Adrenal gland (tissue), 12 donors: ENCODE data around the gene AFDN. TPM values are rescaled to one million over a fixed set of nuclear protein-coding genes. Genes with fewer than 3 reads are reported as not detected.

Experiments
- DNase-seq, 7 donors: peaks; one replicate each; pipeline ENCODE4 v3.0.0-alpha.2; 2019 to 2020
- H3K27ac ChIP-seq, 5 donors: fragments of 200-600 bp; sonication (generic) in 4 of 5; 1 replicate in 3 of 5; 2 replicates in 2 of 5; pipeline versions ENCODE4 v1.5.1 to v1.8.0; 2016 to 2020; ENCODE audit warnings: mild to moderate bottlenecking in 1 of 5
- H3K27me3 ChIP-seq: fragments of 200-600 bp; 2 replicates; pipeline ENCODE4 v1.8.0; 2021
- H3K36me3 ChIP-seq, 2 donors: fragments of 200-600 bp; replicated peaks in 1 of 2; 1 replicate in 1 of 2; 2 replicates in 1 of 2; pipeline versions ENCODE4 v1.5.1 to v1.8.0; 2018 to 2022
- H3K4me1 ChIP-seq, 2 donors: fragments of 200-600 bp; replicated peaks in 1 of 2; 1 replicate in 1 of 2; 2 replicates in 1 of 2; pipeline versions ENCODE4 v1.5.1 to v1.8.0; 2018 to 2021
- H3K4me3 ChIP-seq, 4 donors: fragments of 200-600 bp; sonication (generic) in 3 of 4; one replicate each; pipeline ENCODE4 v1.5.1; 2016 to 2018
- H3K9me3 ChIP-seq, 3 donors: fragments of 200-600 bp; sonication (generic) in 1 of 3; replicated peaks in 1 of 3; 1 replicate in 2 of 3; 2 replicates in 1 of 3; pipeline versions ENCODE4 v1.5.1 to v1.8.0; 2016 to 2021
- CTCF ChIP-seq, 6 experiments: fragments of 450-650 bp in 4 of 6; fragments of 200-600 bp in 2 of 6; sonication (generic) in 1 of 6; IDR thresholded peaks; 1 replicate in 5 of 6; 2 replicates in 1 of 6; pipeline versions ENCODE4 v1.5.1 to v1.8.0; 2016 to 2021; ENCODE audit warnings: antibody characterized with exemption in 6 of 6, mild to moderate bottlenecking in 2 of 6, moderate library complexity in 1 of 6
- POLR2A ChIP-seq, 2 donors: fragments of 450-650 bp; IDR thresholded peaks; one replicate each; pipeline ENCODE4 v1.6.1; 2017; ENCODE audit warnings: antibody characterized with exemption in 2 of 2, mild to moderate bottlenecking in 2 of 2, moderate library complexity in 1 of 2
- WGBS, 4 donors: extraction: QIAGEN DNeasy Blood & Tissue Kit in 2 of 4; methylation state at CpG; one replicate each; pipeline versions ENCODE4 v1.1.5 to v1.1.7; 2013 to 2017; 5-methylcytosine and 5-hydroxymethylcytosine counted together
- intact Hi-C, 2 donors: fragments of 100-400 bp; cut with DNase I; formaldehyde crosslinking; loops; one replicate each; pipeline versions ENCODE4 v1.14.1 to v1.15.0; 2022 to 2023
- polyA plus RNA-seq, 3 donors: library from polyadenylated mRNA; stranded (reverse); fragments of 200-250 nt in 2 of 3; fragments of 350-450 nt in 1 of 3; fragmentation: Illumina TruSeq in 1 of 3; extraction: RNeasy Lipid Tissue Mini Kit (QIAGEN cat#74804) in 1 of 3; gene quantifications; one replicate each; pipeline ENCODE4 v1.2.3, GENCODE V29; 2013 to 2014
- total RNA-seq, 9 donors: library from RNA; depleted of rRNA in 4 of 9; stranded (reverse); fragments of >200 nt in 4 of 9; fragments of 120-200 nt in 1 of 9; fragmentation: NEBNext Ultra II Directional in 1 of 9; extraction: Animal tissue kit (Norgen Biotek cat#: 25700) in 1 of 9; gene quantifications; one replicate each; pipeline versions ENCODE4 v1.1.0 to v1.2.4, GENCODE V29; 2013 to 2023
- donor health status: healthy with polysubstance abuse.
- donor health status: Bipolar disorder and iron deficiency.
- donor health status: DM: yes; HTN: yes; CAD: no.
- donor health status: DM: no; HTN: no; CAD: no.
- donor health status: DM: no; HTN: no; CAD: no.
- donor health status: DM: yes; HTN: yes; CAD: no.

Gene AFDN
- total and polyA plus RNA-seq, 12 donors: 15.2 to 47.1 (median 39.3) TPM

GRCh38 chr6:167980911-167981580 lies 154.3 kb downstream of the AFDN start:
- no peaks in the 10 kb centered on the region for H3K4me1 ChIP-seq
- H3K27ac ChIP-seq: no peak overlapping the region
- 59 to 67% (median 66%) methylated on average over 3 of the region's 3 CpGs for WGBS, 4 donors
- no peak for DNase-seq
- H3K27me3 ChIP-seq: no peaks in the 10 kb centered on the region
- TF ChIP-seq CTCF (IDR thresholded peaks at IDR 0.05): no peak
- TF ChIP-seq POLR2A (IDR thresholded peaks at IDR 0.05): no peak
- no peaks in the 10 kb centered on the region for H3K36me3 ChIP-seq
- no peak overlapping the region for H3K4me3 ChIP-seq
- H3K9me3 ChIP-seq: no peaks in the 10 kb centered on the region
- intact Hi-C loops: no loop called here

- H3K27me3 ChIP-seq: no peaks in the 10 kb centered on the region
- H3K36me3 ChIP-seq: no peaks in the 10 kb centered on the region
- TF ChIP-seq POLR2A (IDR thresholded peaks at IDR 0.05): no peak
- TF ChIP-seq CTCF (IDR thresholded peaks at IDR 0.05): no peak
- no peaks in the 10 kb centered on the region for H3K4me1 ChIP-seq
- no peaks in the 10 kb centered on the region for H3K9me3 ChIP-seq
- DNase-seq: no peak
- intact Hi-C loops: no loop called here
- H3K4me3 ChIP-seq: no peak overlapping the region
- no peak overlapping the region for H3K27ac ChIP-seq
- WGBS, 4 donors: 73 to 78% (median 77%) methylated on average over 7 of the region's 7 CpGs
Observed at GRCh38 chr6:167981916-167982462, 155.3 kb downstream of the AFDN start.

DNA sequence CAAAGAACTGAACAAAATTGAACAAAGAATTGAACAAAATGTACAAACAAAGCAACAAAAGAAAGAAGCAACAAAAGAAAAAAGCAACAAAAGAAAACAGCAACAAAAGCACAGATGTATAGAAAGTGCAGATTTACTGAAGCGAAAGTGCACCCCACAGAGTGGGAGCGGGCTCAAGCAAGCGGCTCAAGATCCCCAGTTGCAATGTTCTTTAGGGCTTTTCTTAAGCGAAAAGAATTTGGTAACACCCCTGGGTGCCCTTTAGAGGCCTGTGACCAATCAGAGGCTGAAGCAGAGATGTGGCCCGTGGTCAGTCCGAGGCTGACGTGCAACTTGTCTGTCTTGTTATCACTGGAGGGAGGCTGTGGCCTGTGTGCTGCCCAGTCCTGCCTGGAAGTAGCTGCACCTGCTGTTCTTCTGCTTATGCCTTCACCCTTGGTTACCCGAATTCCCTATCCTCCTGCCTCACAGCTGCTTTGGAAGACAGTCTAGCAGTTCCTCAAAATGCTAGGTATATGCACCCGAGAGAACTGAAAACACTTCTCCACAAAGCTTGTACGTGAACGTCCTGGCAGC lies 157.5 kb downstream of the AFDN start:
- Histone ChIP-seq H3K27me3 (no peaks in the 10 kb centered on the region), H3K27ac (no peak overlapping the region), H3K4me3 (no peak overlapping the region), H3K9me3 (no peaks in the 10 kb centered on the region), H3K4me1 (no peaks in the 10 kb centered on the region), H3K36me3 (no peaks in the 10 kb centered on the region)
- intact Hi-C loops: no loop called here
- TF ChIP-seq CTCF (IDR thresholded peaks at IDR 0.05): no peak
- TF ChIP-seq POLR2A (IDR thresholded peaks at IDR 0.05): no peak
- WGBS, 4 donors: 87 to 92% (median 89%) methylated on average over 11 of the region's 11 CpGs
- no peak for DNase-seq

DNA sequence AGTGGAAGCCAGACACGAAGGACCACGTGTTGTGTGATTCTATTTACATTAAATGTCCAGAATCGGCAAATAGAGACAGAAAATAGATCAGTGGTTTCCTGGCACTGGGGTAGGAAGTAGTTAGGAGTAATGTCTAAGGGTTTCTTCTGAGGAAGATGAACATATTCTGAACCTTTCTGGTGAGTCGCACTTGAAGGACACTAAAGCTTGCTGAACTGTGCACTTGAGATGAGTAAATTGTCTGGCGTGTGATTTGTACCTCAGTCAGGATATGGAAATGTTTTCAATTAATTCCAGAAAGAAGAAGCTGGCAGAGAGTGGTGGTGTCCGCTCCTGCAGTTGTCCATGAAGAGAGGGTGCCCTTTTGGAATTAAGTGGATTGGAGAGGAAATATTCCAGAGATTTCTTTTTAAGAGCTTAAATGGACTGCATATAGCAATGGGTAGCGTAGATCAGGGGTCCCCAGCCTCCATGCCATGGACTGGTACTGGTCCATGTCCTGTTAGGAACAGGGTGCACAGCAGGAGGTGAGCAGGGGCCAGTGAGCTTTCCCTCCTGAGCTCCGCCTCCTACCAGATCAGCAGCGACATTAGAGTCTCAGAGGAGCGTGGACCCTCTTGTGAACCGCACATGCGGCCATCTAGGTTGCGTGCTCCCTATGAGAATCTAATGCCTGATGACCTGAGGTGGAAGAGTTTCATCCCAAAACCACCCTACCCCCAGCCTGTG lies 158.3 kb downstream of the AFDN start:
- Histone ChIP-seq H3K27ac (no peak overlapping the region), H3K4me1 (no peaks in the 10 kb centered on the region), H3K36me3 (no peaks in the 10 kb centered on the region), H3K9me3 (no peaks in the 10 kb centered on the region), H3K4me3 (no peak overlapping the region), H3K27me3 (no peaks in the 10 kb centered on the region)
- no peak for DNase-seq
- no peak for TF ChIP-seq POLR2A (IDR thresholded peaks at IDR 0.05)
- no peak for TF ChIP-seq CTCF (IDR thresholded peaks at IDR 0.05)
- intact Hi-C loops: no loop called here
- 80 to 90% (median 85%) methylated on average over 11 to 13 of the region's 13 CpGs for WGBS, 4 donors
